ENCODE measurements around the gene LSM2. TPM values are rescaled to one million over a fixed set of nuclear protein-coding genes. Genes with fewer than 3 reads are reported as not detected.
A peak's percentile ranks its signal among the peaks of the same experiment; 100 is the strongest.

LSM2 gene
- total RNA-seq, 1 donor from 2014 or later, result 35.7 TPM

GRCh38 chr6:31762356-31762755 is 44.4 kb downstream of the LSM2 start, which contains the start of gene SAPCD1:
SAPCD1 (plus strand) TSS chr6:31762656; CDS start chr6:31763055, 399 bp downstream.
- no peaks in the 10 kb centered on the region for H3K27me3 Mint-ChIP-seq (ENCODE audit: low read depth)
- DNase-seq (ENCODE audit: low spot score), result no peak
- H3K4me3 Mint-ChIP-seq (ENCODE audit: unreplicated experiment), result no peak within 1 kb of the TSS
- H3K4me1 Mint-ChIP-seq (ENCODE audit: low read depth), result peaks cover 10% of the 10 kb centered on the region
- H3K27ac Mint-ChIP-seq (ENCODE audit: unreplicated experiment), result peak within 1 kb of the TSS; percentile 39
- peaks cover 6% of the 10 kb centered on the region for H3K36me3 Mint-ChIP-seq (ENCODE audit: low read depth)
- no peak for TF ChIP-seq CTCF (IDR thresholded peaks at IDR 0.05)
- H3K9me3 Mint-ChIP-seq (ENCODE audit: low read depth), result no peaks in the 10 kb centered on the region

- Mint-ChIP-seq H3K36me3 (ENCODE audit: low read depth) (peaks cover 6% of the 10 kb centered on the region), H3K4me3 (ENCODE audit: unreplicated experiment) (no peak overlapping the region), H3K27me3 (ENCODE audit: low read depth) (no peaks in the 10 kb centered on the region), H3K4me1 (ENCODE audit: low read depth) (peaks cover 10% of the 10 kb centered on the region), H3K27ac (ENCODE audit: unreplicated experiment) (no peak overlapping the region), H3K9me3 (ENCODE audit: low read depth) (no peaks in the 10 kb centered on the region)
- no peak for DNase-seq (ENCODE audit: low spot score)
- TF ChIP-seq CTCF (IDR thresholded peaks at IDR 0.05), result no peak
Observed at GRCh38 chr6:31761343-31761742, 45.4 kb downstream of the LSM2 start.

- H3K9me3 Mint-ChIP-seq (ENCODE audit: low read depth), result no peaks in the 10 kb centered on the region
Observed at GRCh38 chr6:31760790-31761189, 46.0 kb downstream of the LSM2 start.

GRCh38 chr6:31758281-31758680 is 48.5 kb downstream of the LSM2 start:
- H3K9me3 Mint-ChIP-seq (ENCODE audit: low read depth), result no peaks in the 10 kb centered on the region
- TF ChIP-seq CTCF (IDR thresholded peaks at IDR 0.05), result no peak
- H3K4me1 Mint-ChIP-seq (ENCODE audit: low read depth), result peaks cover 2% of the 10 kb centered on the region
- H3K27ac Mint-ChIP-seq (ENCODE audit: unreplicated experiment), result no peak overlapping the region
- H3K36me3 Mint-ChIP-seq (ENCODE audit: low read depth), result peaks cover 4% of the 10 kb centered on the region
- no peak overlapping the region for H3K4me3 Mint-ChIP-seq (ENCODE audit: unreplicated experiment)
- no peaks in the 10 kb centered on the region for H3K27me3 Mint-ChIP-seq (ENCODE audit: low read depth)
- DNase-seq (ENCODE audit: low spot score), result no peak

More at GRCh38 chr6:31760790-31761189, 46.0 kb downstream of the LSM2 start:
- no peak overlapping the region for H3K4me3 Mint-ChIP-seq (ENCODE audit: unreplicated experiment)
- H3K27me3 Mint-ChIP-seq (ENCODE audit: low read depth), result no peaks in the 10 kb centered on the region
- H3K36me3 Mint-ChIP-seq (ENCODE audit: low read depth), result peaks cover 6% of the 10 kb centered on the region
- no peak overlapping the region for H3K27ac Mint-ChIP-seq (ENCODE audit: unreplicated experiment)
- no peak for DNase-seq (ENCODE audit: low spot score)
- no peak for TF ChIP-seq CTCF (IDR thresholded peaks at IDR 0.05)
- H3K4me1 Mint-ChIP-seq (ENCODE audit: low read depth), result peaks cover 10% of the 10 kb centered on the region

- H3K27ac Mint-ChIP-seq (ENCODE audit: unreplicated experiment), result peak overlapping the region; percentile 75
- no peak overlapping the region for H3K4me3 Mint-ChIP-seq (ENCODE audit: unreplicated experiment)
- peaks cover 10% of the 10 kb centered on the region for H3K4me1 Mint-ChIP-seq (ENCODE audit: low read depth)
- no peaks in the 10 kb centered on the region for H3K9me3 Mint-ChIP-seq (ENCODE audit: low read depth)
- H3K36me3 Mint-ChIP-seq (ENCODE audit: low read depth), result no peaks in the 10 kb centered on the region
- H3K27me3 Mint-ChIP-seq (ENCODE audit: low read depth), result no peaks in the 10 kb centered on the region
- no peak for DNase-seq (ENCODE audit: low spot score)
- no peak for TF ChIP-seq CTCF (IDR thresholded peaks at IDR 0.05)
Observed at GRCh38 chr6:31752739-31753319, 53.9 kb downstream of the LSM2 start.
